Astrocyte (in vitro differentiated cells and primary cell): ENCODE results near the gene SH2D6.
A peak's percentile ranks its signal among the peaks of the same experiment; 100 is the strongest.

Experiments
- EZH2 ChIP-seq: IDR thresholded peaks from 2 replicates; pipeline ENCODE4 v1.6.1; 2012; ENCODE audit warnings: mild to moderate bottlenecking, low read length, inconsistent platforms; ENCODE audit not compliant: insufficient read depth
- TF ChIP-seq, protein P1 (sequence below): IDR thresholded peaks from 2 replicates; pipeline ENCODE4 v1.5.1; 2011; ENCODE audit warnings: low read depth, mild to moderate bottlenecking, inconsistent platforms, low read length, moderate library complexity; ENCODE audit not compliant: insufficient read depth

DNA sequence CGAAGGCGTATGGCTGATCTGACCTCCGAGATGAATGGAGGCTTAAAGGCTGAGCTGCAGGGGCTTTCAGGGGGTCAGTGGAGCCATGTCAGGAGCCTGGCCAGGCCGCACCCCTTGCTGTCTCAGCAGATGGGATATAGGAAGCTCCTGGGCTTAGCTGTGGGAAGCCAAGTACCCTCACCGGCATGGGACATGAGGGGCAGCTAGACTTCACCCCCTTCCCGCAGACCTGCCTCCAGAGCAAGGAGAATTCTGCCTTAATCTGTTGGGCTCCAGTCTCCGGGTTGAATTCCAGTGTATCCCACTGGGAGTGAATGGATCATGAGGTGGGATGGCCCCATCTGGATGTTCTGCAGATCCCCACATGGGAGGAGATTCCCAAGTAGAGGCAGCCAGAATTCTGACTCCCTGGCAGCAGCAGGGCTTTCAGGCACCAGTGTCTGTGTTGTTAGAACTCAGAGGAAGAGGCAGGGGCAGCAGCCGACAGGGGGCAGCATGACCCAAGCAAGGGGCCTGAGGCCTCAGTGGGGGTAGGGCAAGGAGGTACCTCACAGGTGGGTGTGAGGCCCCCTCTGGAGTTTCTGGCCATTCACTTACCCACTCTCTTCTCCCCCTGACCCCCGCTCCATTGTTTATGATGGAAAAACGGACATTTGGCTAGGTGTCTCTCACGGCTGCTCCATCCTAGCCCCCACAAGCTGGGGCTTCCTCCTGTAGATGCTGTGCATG, 27.4 kb upstream of the SH2D6 start:
- TF ChIP-seq EZH2, result no peak
- TF ChIP-seq, protein P1, sequence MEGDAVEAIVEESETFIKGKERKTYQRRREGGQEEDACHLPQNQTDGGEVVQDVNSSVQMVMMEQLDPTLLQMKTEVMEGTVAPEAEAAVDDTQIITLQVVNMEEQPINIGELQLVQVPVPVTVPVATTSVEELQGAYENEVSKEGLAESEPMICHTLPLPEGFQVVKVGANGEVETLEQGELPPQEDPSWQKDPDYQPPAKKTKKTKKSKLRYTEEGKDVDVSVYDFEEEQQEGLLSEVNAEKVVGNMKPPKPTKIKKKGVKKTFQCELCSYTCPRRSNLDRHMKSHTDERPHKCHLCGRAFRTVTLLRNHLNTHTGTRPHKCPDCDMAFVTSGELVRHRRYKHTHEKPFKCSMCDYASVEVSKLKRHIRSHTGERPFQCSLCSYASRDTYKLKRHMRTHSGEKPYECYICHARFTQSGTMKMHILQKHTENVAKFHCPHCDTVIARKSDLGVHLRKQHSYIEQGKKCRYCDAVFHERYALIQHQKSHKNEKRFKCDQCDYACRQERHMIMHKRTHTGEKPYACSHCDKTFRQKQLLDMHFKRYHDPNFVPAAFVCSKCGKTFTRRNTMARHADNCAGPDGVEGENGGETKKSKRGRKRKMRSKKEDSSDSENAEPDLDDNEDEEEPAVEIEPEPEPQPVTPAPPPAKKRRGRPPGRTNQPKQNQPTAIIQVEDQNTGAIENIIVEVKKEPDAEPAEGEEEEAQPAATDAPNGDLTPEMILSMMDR, result peak; percentile 46
